ENCODE measurements around the gene PPP1R27.

The PPP1R27 gene

GRCh38 chr17:81807210-81807719 lies 27.6 kb downstream of the PPP1R27 start:
- DNase-seq (ENCODE audit: insufficient read length, low spot score) (no peak), FAIRE-seq (no peak)

DNA sequence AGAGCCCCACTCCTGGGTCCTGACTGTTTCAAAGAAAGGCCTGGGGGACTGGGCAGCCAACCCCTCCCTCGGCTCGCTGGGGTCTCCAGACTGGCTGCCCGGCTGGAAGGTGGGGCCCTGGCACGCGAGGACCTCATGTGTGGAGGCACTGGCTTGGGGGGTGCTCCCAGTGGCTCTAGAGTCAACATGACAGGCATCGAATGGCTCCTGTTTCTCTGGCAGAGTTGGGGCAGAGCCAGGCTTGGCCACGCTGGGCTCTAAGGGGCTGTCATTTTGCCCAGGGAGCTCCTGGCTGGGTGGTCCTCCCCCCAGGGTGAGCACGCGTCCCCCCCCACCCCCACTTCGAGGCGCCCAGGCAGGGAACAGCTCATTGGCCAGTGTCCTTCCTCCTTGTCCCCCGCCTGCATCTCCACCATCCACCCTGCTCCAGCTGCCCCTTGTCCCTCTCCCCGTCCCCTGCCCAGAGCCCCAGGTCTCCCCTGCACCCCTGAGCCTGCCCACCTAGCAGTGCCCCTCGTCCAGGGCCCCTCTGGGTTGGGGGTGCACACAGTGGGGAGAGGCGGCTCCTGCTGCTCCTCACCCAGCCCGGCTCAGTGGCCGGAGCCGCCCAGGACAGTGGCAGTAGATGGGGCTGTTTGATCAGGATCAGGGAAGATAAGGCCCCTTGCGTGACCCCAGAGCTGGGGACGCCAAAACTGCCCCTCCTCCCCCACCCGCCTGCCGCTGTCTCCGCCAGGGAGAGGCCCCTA lies 28.2 kb downstream of the PPP1R27 start:
- DNase-seq (ENCODE audit: insufficient read length, low spot score) (no peak), FAIRE-seq (no peak)

DNA sequence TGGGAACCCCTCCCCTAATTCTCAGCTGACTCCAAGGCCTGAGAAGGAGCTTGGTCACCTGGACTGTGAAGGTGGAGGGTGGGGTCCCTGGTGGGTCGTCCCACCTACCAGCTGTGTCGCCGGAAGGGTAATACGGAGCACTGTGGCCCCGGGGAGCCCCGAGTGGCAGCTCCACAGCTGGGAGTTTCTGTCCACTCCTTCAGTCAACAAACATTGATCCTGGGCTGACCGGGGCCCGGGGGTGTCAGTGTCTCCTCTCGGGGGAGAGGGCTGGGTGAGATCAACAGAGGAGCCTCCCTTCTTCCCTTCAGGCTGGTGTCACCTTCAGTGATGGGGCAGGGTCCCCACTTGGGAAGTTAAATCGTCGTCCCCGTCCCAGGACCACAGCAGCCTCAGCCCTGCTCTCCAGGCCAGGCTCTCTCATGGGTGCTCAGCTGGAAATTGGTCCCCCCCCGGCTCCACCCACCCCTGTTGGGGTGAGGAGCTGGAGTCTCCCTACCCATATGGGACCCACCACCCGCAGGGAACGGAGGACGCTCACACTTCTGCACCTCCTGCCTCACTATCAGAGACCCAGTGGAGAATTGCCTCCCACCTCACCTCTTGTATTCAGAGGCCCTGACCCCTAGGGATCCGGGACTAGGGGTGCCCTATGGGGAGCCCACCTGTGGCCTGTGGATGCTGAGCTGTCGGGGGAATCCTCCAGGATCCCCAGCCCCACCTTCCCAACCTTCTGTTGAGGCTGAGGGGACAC lies 29.0 kb downstream of the PPP1R27 start:
- DNase-seq (ENCODE audit: insufficient read length, low spot score) (no peak), FAIRE-seq (no peak)

DNA sequence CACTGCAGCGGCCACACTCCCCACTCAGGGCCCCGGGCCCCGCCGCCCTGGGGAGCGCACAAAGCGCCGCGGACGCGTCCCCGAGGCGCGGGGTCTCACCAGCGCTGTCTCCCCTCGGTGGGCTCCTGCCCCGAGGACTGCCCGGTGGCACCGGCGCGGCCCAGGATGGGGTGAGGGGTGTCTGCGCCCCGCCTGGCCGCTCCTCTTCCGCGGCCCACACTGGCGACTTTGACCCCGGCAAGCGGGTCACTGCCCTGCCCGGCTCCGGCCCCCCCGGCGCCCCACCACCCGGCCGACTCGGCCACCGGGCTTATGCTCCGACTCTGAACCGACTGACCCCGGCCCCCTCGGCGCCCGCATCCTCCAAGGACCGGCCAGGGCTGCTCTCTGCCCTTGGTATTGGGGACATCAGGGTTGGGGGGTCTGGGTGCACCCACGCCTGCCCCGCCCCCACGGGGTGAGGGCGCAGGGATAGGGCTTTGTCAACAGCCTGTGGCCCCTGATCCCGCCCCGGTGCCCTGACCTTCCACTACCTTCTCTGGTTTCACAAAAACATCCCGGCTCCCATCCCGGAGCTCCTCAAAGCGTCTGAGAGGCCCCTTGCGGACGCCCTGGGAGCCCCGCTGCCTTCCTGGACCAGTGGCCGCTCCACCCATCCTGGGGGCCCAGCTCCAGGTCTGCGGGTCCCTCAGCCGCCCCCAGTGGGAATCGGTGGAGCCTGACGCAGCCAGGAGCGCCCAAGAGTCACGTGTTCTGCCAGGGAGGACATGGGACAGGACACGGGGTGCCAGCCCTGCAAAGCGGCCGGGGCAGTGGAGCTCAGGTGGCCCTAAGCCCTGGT lies 30.1 kb downstream of the PPP1R27 start:
- FAIRE-seq (no peak), DNase-seq (ENCODE audit: insufficient read length, low spot score) (no peak)

DNA sequence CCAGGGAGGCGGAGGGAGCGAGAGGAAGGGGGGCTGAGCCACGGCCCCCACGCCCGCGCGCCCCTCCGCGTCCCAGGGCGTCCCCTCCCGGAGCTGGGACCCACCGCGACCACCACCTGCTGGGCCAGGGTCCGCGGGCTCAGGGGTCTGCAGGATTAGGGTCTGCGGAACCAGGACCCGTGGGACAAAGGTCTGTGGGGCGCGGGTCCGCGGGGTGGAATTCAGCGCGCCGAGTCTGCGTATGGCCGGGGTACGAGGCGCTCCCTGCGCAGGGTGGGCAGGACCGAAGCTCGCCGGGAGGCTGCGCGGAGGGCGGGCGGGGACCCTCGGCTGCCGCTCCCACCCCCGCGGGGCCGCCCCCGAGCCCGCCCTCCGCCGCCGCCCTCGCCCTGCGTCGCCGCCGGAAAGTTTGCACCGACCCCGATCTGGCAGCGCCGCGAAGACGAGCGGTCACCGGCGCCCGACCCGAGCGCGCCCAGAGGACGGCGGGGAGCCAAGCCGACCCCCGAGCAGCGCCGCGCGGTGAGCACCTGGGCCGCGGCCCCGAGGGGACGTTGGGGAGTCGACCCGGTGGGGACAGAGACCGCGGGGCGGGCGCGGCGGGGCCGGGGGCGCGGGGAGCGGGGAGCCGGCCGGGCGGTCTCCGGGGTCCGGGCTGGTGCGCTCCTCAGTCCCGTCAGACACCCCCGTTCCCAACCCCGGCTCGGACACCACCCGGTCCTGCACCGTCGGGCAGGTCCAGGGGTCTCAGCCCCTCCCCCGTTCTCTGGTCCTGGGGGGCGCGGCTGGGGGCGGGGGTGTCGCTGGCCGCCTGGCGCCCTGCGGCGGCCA lies 30.9 kb downstream of the PPP1R27 start, which contains the start of gene GCGR:
Gene GCGR, plus strand, starts transcription at position 423 of the 831 bp plus-strand sequence. CDS start 4,869 bp downstream, outside the sequence.
- FAIRE-seq (no peak), DNase-seq (ENCODE audit: insufficient read length, low spot score) (no peak)

- DNase-seq (ENCODE audit: insufficient read length, low spot score) = no peak
- no peak for FAIRE-seq
Measured at GRCh38 chr17:81802856-81803643, 31.8 kb downstream of the PPP1R27 start.

DNA sequence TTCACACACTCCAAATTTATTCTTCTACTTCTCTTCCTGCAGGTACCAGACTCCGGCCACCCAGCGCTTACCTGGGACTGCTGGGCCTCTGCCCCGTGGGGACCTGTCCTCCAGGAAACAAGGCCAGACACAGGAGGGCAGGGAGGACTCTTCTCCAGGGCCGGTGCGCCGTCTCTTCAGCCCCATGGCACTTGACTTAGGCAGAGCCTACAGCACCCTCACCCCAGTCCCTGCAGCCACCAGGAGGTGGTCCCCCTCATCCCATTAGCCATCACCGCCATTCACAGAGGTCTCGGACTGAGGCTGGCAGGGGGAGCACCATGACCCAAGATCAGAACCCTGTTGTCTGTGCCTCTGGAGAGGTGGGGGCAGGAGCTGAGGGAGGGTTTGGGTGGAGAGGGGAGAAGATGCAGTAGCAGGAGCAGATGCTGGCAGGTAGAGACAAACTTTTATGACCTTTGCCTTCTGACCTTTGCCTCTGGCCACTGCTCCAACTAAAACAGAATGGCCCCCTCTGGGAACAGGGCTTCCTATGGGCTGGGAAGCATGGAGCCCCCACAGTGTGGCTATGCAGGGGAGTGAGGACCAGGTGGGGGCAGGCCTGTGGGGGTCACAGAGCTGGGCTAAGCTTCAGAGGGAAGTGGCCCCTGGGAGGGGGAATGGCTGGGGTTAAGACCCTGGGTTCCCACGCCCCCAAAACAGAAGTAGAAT lies 32.6 kb downstream of the PPP1R27 start:
- DNase-seq (ENCODE audit: insufficient read length, low spot score) = no peak
- no peak for FAIRE-seq

GRCh38 chr17:81801327-81801726 lies 33.5 kb downstream of the PPP1R27 start:
- DNase-seq (ENCODE audit: insufficient read length, low spot score) (no peak), FAIRE-seq (no peak)

- DNase-seq (ENCODE audit: insufficient read length, low spot score) = no peak
- no peak for FAIRE-seq
Measured at GRCh38 chr17:81794509-81794908, 40.3 kb downstream of the PPP1R27 start.

DNA sequence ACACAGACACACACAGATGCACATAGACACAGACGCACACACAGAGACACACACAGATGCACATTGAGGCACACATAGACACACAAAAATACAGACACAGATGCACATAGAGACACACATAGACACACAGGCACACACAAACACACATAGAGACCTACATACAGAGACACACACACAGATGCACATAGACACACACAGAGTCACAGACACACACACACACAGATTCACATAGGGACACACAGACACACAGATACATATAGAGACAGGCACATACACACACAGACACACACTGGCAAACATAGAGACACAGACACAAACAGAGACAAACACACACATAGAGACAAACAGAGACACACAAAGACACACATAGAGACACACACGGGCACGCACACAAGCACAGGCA lies 40.8 kb downstream of the PPP1R27 start:
- FAIRE-seq (no peak), DNase-seq (ENCODE audit: insufficient read length, low spot score) (no peak)

DNA sequence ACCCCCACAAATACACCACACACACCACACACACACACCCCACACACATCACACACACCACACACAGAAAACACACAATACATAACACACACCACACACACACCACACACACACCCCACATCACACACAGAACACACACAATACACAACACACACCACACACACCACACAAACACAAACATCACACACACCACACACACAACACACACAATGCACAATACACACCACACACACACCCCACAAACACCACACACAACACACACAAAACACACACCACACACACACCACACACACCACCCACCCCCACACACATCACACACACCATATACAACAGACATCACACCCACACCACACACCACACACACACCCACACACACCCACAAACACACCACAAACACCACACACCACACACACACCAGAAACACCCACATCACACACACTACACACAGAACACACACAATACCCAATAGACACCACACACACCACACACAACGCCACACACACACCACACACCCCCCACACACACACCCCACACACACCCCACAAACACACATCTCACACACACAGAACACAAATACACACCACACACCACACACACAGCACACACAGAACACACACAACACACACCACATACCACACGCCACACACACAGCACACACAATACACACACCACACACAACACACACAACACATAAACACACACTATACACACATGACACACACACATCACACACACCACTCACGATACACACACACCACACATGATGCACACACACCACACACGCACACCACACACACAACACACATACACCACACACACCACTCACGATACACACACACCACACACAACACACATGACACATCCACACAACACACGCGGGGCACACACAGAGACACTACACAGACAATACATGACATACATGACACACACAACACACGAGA lies 41.9 kb downstream of the PPP1R27 start:
- DNase-seq (ENCODE audit: insufficient read length, low spot score) (no peak), FAIRE-seq (no peak)

All from GM19239 (cell line).